GM12864 (cell line): ENCODE data around the gene ARAP3.

Source experiments
- DNase-seq: peaks from one replicate; pipeline ENCODE4 v3.0.0-alpha.2; 2011; ENCODE audit warnings: low read depth
- H3K4me3 ChIP-seq: 2 replicates; pipeline ENCODE4 v1.5.1; 2011; ENCODE audit warnings: mild to moderate bottlenecking, low read depth, low read length, control low read depth
- CTCF ChIP-seq: IDR thresholded peaks from 2 replicates; pipeline ENCODE4 v1.5.1; 2011; ENCODE audit warnings: low read depth, mild to moderate bottlenecking, moderate library complexity, low read length, control low read depth, inconsistent platforms; ENCODE audit errors: missing control alignments

ARAP3 gene

GRCh38 chr5:141663506-141663905, 18.5 kb downstream of the ARAP3 start:
- DNase-seq, result no peak
- no peak overlapping the region for H3K4me3 ChIP-seq
- no peak for TF ChIP-seq CTCF

- no peak for TF ChIP-seq CTCF
- H3K4me3 ChIP-seq, result no peak overlapping the region
- no peak for DNase-seq
These were observed 20.0 kb downstream of the ARAP3 start for GRCh38 chr5:141662028-141662427.

GRCh38 chr5:141657937-141658545, 24.0 kb downstream of the ARAP3 start:
- DNase-seq, result no peak
- no peak overlapping the region for H3K4me3 ChIP-seq
- TF ChIP-seq CTCF, result no peak

GRCh38 chr5:141657404-141657803, 24.6 kb downstream of the ARAP3 start:
- H3K4me3 ChIP-seq, result no peak overlapping the region
- DNase-seq, result no peak
- TF ChIP-seq CTCF, result no peak

GRCh38 chr5:141656396-141656795, 25.6 kb downstream of the ARAP3 start:
- DNase-seq, result no peak
- no peak for TF ChIP-seq CTCF
- no peak overlapping the region for H3K4me3 ChIP-seq

- TF ChIP-seq CTCF, result no peak
- DNase-seq, result no peak
- no peak overlapping the region for H3K4me3 ChIP-seq
These were observed 27.0 kb downstream of the ARAP3 start for GRCh38 chr5:141655020-141655419.

- no peak for TF ChIP-seq CTCF
- H3K4me3 ChIP-seq, result no peak overlapping the region
- DNase-seq, result no peak
These were observed 27.7 kb downstream of the ARAP3 start for GRCh38 chr5:141654298-141654697.
